ENCODE results near the gene ANO2.

The ANO2 gene

GRCh38 chr12:5768171-5768570 is 176.9 kb downstream of the ANO2 start:
- no peak for DNase-seq (ENCODE audit: low read depth)
- TF ChIP-seq CTCF (conservative IDR thresholded peaks at IDR 0.05; ENCODE audit: low read depth, low read length): no peak
- no peak overlapping the region for H3K4me3 ChIP-seq (ENCODE audit: low read length)

- H3K4me3 ChIP-seq (ENCODE audit: low read length): no peak overlapping the region
- no peak for TF ChIP-seq CTCF (conservative IDR thresholded peaks at IDR 0.05; ENCODE audit: low read depth, low read length)
- DNase-seq (ENCODE audit: low read depth): no peak
Observed at GRCh38 chr12:5758347-5758746, 186.7 kb downstream of the ANO2 start.

- no peak for TF ChIP-seq CTCF (conservative IDR thresholded peaks at IDR 0.05; ENCODE audit: low read depth, low read length)
Observed at GRCh38 chr12:5756338-5756842, 188.7 kb downstream of the ANO2 start.

GRCh38 chr12:5748027-5748426 is 197.0 kb downstream of the ANO2 start:
- no peak overlapping the region for H3K4me3 ChIP-seq (ENCODE audit: low read length)
- TF ChIP-seq CTCF (conservative IDR thresholded peaks at IDR 0.05; ENCODE audit: low read depth, low read length): no peak
- DNase-seq (ENCODE audit: low read depth): no peak

More at GRCh38 chr12:5756338-5756842, 188.7 kb downstream of the ANO2 start:
- no peak for DNase-seq (ENCODE audit: low read depth)
- no peak overlapping the region for H3K4me3 ChIP-seq (ENCODE audit: low read length)

GRCh38 chr12:5746917-5747316 is 198.1 kb downstream of the ANO2 start:
- TF ChIP-seq CTCF (conservative IDR thresholded peaks at IDR 0.05; ENCODE audit: low read depth, low read length): no peak
- no peak overlapping the region for H3K4me3 ChIP-seq (ENCODE audit: low read length)
- DNase-seq (ENCODE audit: low read depth): no peak

- H3K4me3 ChIP-seq (ENCODE audit: low read length): no peak overlapping the region
- TF ChIP-seq CTCF (conservative IDR thresholded peaks at IDR 0.05; ENCODE audit: low read depth, low read length): no peak
- DNase-seq (ENCODE audit: low read depth): no peak
Observed at GRCh38 chr12:5746036-5746908, 198.8 kb downstream of the ANO2 start.
